AG08395 (cell line): ENCODE data around the gene AZIN2.
A peak's percentile ranks its signal among the peaks of the same experiment; 100 is the strongest.
"Not testable (repeated sequence)": the region's sequence is repeated elsewhere in the genome, so short reads cannot be mapped to it uniquely, and the experiment has no call there.

ENCODE experiments used
- DNase-seq: peaks from one replicate; pipeline ENCODE4 v3.0.0; 2012; ENCODE audit warnings: mixed read lengths, low spot score

Gene AZIN2

DNA sequence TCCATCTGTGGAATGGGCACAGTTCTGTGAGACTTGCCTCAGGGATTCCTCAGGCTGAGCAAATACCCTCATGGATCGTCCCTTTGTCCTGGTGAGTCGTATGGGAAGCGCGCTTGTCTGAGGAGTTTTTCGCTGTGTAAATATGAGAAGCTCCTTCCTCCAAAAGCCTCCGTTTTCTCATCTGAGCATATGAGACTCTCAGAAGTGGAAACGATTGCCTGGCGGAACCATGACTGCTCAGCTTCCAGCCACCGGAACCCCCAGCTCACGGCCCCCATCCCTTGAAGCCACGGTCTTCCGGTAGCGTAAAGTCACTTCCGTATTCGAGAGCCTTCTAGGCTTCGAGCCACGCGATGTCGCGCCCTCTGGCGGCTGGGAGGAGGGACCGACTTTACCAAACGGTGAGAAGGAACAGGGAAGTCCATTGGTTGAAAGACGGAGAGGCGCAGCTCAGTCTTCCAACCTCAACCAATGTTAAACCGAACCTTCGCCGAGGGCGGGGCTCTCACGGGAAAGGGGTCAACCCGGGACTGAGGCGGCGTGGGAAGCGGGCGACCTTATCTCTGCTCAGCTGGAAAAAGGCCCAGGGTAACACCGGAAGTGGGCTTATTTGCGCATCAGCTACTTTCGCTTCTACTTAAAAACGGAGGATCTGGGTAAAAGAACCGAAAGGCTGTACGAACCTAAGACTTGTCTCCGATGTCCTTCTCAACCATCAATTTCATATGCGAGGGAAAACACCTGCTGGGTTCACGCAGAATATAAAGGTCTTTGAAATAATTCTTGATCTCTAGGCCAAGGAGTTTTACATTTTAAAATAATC lies 46.3 kb downstream of the AZIN2 start:
- DNase-seq, result peak; percentile 96

- no peak for DNase-seq
These were observed 47.8 kb downstream of the AZIN2 start for GRCh38 chr1:33128781-33129180.

DNA sequence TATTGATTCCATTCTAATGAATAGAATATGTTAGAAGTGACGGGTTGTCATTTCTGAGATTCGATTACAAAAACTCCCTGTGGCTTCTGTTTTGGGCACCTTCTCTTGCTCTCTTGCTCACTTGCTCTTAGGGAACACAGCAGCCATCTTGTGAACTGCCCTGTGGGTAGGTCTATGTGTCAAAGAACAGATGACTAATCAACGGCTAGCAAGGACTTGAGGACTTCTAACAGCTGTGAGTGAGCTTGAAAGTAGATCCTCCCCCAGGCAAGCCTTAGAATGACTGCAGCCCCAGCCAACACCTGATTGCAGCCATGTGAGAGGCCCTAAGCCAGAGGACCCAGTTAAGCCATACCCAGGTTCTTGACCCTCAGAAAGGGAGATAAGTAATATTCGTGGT lies 49.3 kb downstream of the AZIN2 start:
- no peak for DNase-seq

- DNase-seq, result no peak
These were observed 50.2 kb downstream of the AZIN2 start for GRCh38 chr1:33131191-33131590.

DNA sequence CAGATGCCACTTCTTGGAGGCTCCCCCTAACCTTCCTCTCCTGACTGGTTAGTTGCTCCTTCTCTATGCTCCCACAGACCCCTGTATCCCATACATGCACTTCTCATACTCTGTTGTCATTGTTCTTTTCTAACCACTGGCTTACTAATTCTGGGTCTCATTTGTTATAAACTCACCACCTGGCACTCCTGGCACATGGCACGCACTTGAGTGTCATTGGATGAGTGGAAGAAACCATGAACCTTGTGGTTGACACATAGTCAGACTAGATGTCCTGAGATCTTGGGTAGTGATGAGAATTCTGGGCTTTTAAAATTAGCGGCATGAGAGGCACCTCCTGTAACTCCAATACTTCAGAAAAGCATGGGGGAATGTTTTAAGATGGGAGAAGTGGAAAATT lies 51.6 kb downstream of the AZIN2 start:
- DNase-seq, result no peak

DNA sequence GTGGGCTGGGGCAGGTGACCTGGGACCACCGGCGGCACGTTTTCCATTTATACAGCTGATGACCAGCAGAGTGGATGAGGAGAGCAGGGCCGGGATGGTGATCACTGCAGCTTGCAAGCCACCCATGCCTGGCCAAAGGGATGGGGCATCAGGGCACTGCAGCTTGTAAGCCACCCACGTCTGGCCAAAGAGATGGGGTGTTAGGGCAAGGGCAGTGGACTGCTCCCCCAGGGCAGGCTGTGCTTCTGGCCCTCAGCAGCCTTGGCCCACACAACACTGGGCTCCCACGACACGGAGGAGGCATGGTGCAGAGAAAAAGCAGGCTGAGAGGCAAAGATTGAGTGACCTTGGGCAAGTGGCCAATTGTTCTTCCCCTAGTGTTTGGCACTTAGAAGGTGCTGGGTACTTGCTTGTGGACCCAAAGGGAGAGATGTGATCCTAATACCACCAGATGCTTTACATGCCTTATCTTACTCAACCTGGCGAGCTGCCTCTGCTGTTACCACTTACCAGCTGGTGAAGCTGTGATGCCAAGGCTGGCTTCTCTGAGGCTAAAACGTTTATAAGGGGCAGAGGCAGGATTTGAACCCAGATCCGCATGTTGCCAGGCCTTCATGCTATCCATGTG lies 52.6 kb downstream of the AZIN2 start:
- DNase-seq, result no peak

GRCh38 chr1:33136041-33136440 lies 55.1 kb downstream of the AZIN2 start:
- not testable (repeated sequence) for DNase-seq

DNA sequence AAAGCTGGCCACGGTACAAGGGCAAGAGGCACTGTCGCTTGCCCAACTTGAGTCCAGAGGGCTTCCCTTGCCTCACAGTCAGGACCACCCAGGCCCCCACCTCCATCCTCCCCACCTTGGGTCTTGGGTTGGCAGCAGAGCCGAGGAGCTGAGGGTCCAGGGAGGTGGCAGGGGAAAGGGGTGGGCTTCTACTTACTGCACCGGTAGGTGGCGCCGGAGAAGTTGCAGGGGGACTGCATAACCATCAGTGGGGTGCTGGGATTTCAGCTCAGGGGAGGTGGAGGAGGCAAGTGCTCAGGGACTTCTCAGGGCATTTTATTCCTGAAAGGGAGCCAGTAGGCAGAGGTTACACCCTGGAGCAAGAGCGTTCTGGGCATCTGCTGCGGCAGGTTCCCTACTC lies 56.8 kb downstream of the AZIN2 start:
- no peak for DNase-seq

DNA sequence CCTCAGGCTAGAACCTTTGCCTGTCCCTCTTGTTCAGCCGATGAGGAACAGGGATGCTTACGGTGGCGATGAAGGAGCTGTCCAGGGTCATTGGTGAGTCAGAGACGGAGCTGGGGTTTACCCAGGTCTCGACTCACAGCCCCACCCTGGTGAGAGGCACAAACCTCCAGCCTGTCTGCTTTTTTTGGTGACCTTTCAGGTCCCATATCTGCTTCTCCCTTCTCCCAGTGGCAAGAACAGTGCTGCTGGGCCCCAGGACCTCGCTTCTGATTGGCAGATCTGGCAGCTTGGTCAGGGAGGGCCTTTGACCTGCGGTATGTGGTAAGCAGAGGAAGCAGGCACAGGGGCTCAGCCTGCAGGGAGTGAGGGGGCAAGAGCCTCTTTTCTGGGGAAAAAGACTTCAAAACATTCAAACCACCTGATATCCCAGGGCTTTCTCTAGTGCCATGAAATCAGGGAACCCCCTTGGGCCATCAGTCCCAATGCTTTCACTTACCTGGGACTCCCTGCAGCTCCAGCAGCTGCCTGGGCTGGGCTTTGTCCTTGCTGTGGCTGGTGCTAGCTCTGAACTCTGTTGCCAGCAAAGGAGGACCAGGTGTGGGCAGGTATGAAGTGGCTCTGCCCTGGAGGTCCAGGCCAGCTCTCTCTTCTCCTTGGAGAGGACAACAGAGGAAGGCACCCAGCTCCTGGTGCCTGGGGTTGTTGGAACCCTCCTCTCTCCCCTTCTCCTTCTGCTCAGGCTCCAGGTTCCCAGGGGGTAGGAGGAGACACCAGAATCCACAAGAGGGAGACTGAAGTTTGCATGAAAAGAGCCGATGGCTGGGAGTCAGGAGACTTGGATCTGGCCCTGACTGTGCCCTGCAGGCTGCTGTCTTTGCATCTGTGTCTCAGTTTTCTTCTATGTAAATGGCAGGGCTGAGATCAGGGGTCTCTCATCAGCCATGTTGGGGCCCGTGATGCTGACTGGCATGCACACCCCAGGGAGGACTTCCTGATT lies 59.5 kb downstream of the AZIN2 start:
- DNase-seq, result no peak

DNA sequence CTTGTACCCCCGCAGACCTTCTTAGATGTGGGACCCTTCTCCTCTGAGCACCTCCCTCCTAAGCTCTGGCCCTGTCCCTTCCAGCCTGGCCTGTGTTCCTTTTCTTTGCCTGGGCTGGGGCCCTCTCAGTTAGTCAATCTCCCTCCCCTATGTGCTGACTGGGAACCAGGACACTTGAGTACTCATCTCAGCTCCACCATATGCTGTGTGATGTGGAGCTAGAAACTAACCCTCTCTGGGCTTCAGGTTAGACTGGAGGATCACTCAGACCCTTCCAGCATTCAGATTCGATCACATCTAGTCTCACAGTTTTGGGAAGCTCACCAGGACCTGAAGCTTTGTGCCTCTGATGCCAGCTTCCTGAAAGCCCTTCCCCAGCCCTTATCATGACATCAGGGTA lies 60.3 kb downstream of the AZIN2 start:
- no peak for DNase-seq

GRCh38 chr1:33141781-33142180 lies 60.8 kb downstream of the AZIN2 start:
- no peak for DNase-seq

DNA sequence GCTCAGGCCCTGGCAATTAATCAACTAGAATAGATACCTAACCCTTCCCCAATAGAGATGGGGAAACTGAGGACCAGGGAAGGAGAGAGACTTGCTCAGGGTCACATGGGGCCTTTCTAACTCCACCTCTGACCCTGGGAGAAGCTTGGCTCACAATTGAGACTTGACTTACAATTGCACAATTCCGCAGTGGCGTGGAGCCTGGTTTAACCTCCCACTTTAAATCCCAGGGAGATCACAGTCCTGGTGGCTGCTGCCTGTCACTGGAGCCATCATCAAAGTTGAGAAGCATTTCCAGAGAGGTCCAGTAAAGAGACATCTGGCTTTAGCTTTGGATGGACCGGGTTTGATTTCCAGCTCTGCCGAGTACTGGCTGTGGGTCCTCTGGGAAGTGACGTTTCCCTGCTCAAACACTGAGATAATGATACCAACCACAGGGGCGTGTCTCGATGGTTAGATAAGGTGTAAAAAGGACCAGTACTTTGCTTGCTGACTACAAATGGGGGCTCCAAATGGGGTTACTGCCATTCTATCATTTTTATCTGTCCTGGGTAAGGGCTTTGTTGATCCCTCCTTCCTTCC lies 61.6 kb downstream of the AZIN2 start:
- DNase-seq, result no peak

GRCh38 chr1:33143176-33143575 lies 62.2 kb downstream of the AZIN2 start:
- DNase-seq, result peak; percentile 11

GRCh38 chr1:33143698-33144097 lies 62.7 kb downstream of the AZIN2 start:
- peak; percentile 21 for DNase-seq

GRCh38 chr1:33146003-33146402 lies 65.0 kb downstream of the AZIN2 start:
- no peak for DNase-seq

DNA sequence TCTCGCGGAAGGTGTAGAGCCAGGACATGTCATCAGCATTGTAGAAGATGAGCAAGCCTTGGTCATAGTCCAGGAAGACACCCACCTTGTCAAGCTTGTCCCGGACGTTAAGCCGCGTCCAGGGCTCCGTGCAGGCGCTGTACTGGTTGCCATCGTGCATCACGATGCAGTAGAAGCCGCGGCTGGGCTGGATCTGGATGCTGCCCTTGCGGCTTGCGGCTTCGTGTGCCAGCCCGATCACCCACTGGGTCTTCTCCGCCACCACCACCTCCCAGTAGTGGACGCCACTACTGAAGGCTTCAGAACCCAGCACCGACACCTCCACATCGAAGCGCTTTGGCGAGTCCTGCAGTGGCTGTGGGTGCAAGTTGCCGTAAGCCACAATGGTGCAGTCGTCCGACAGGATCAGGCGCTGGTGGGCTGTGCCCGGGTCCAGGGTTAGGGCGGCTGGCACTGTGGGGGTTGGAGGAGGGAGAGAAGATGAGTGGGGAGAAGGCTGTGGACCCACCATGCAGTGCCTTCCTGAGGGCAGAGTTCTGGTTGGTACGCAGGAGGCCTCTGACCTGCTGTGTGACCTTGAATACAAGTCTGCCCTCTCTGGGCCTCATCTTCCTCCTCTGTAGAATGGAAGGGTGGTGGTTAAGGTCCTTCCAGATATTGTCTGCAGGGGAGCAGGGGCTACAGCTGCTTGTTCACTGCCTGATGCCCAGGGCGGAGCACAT lies 66.5 kb downstream of the AZIN2 start:
- no peak for DNase-seq

DNA sequence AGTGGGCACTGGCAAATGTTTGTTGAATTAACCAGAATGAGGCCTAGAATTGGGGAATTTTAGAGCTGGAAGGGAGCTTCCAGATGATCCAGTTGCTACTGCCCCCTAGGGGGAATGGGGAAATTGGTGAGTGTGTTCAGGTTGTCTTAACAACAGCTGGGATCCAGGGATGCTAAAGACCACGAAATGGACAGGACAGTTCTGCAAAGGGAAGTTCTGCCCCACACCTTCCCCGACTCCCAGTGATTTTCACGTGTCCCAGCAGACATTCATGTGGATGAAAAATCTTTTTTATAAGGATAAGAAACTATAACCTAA lies 67.0 kb downstream of the AZIN2 start:
- peak; percentile 67 for DNase-seq

DNA sequence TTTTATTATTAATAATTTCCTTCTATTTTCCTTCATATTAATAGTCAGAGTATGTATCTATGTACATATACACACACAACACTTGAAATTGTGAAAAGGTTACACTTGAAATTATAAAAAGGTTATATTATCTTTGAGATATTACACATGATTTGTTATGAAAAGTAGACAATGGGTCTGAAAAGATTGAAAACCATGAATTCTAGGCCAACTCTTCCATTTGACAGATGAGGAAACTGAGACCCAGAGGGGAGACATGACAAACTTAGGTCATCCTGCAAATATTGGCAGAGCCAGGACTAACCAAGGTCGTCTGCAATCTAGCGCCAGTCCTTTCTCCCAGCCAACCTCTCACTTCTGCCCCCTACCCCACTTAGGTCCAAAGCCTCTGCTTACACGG lies 67.7 kb downstream of the AZIN2 start:
- no peak for DNase-seq

- no peak for DNase-seq
These were observed 68.7 kb downstream of the AZIN2 start for GRCh38 chr1:33149453-33150190.

- DNase-seq, result no peak
These were observed 69.6 kb downstream of the AZIN2 start for GRCh38 chr1:33150522-33150921.

DNA sequence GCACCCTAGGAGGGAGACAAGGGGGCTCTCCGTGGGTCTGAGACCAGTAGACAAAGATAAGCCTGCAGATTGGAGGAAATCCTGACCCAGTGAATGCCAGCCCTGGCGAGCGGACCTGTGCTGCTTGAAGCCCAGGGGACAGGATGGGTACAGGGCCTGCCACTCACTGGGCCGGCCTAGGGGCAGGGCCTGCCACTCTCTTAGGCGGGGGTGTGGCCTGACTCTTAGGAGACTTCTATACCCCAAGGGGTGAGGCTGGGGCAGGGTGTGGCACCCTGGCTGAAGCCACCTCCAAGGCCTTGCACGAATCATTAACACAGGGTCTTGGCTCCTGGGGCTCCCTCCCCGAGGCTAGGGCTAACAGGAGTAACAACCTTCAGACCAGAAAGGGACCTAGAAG lies 70.2 kb downstream of the AZIN2 start:
- no peak for DNase-seq
